Adrenal gland (tissue), 12 donors: ENCODE measurements around the gene ZNF521. TPM values are rescaled to one million over a fixed set of nuclear protein-coding genes. Genes with fewer than 3 reads are reported as not detected.

ENCODE experiments used
- DNase-seq, 7 donors: peaks; one replicate each; pipeline ENCODE4 v3.0.0-alpha.2; 2019 to 2020
- H3K27ac ChIP-seq, 5 donors: fragments of 200-600 bp; sonication (generic) in 4 of 5; 1 replicate in 3 of 5; 2 replicates in 2 of 5; pipeline versions ENCODE4 v1.5.1 to v1.8.0; 2016 to 2020; ENCODE audit warnings: mild to moderate bottlenecking in 1 of 5
- H3K27me3 ChIP-seq: fragments of 200-600 bp; 2 replicates; pipeline ENCODE4 v1.8.0; 2021
- H3K36me3 ChIP-seq, 2 donors: fragments of 200-600 bp; replicated peaks in 1 of 2; 1 replicate in 1 of 2; 2 replicates in 1 of 2; pipeline versions ENCODE4 v1.5.1 to v1.8.0; 2018 to 2022
- H3K4me1 ChIP-seq, 2 donors: fragments of 200-600 bp; replicated peaks in 1 of 2; 1 replicate in 1 of 2; 2 replicates in 1 of 2; pipeline versions ENCODE4 v1.5.1 to v1.8.0; 2018 to 2021
- H3K4me3 ChIP-seq, 4 donors: fragments of 200-600 bp; sonication (generic) in 3 of 4; one replicate each; pipeline ENCODE4 v1.5.1; 2016 to 2018
- H3K9me3 ChIP-seq, 3 donors: fragments of 200-600 bp; sonication (generic) in 1 of 3; replicated peaks in 1 of 3; 1 replicate in 2 of 3; 2 replicates in 1 of 3; pipeline versions ENCODE4 v1.5.1 to v1.8.0; 2016 to 2021
- POLR2A ChIP-seq, 2 donors: fragments of 450-650 bp; IDR thresholded peaks; one replicate each; pipeline ENCODE4 v1.6.1; 2017; ENCODE audit warnings: antibody characterized with exemption in 2 of 2, mild to moderate bottlenecking in 2 of 2, moderate library complexity in 1 of 2
- WGBS, 4 donors: extraction: QIAGEN DNeasy Blood & Tissue Kit in 2 of 4; methylation state at CpG; one replicate each; pipeline versions ENCODE4 v1.1.5 to v1.1.7; 2013 to 2017; 5-methylcytosine and 5-hydroxymethylcytosine counted together
- intact Hi-C, 2 donors: fragments of 100-400 bp; cut with DNase I; formaldehyde crosslinking; loops; one replicate each; pipeline versions ENCODE4 v1.14.1 to v1.15.0; 2022 to 2023
- polyA plus RNA-seq, 3 donors: library from polyadenylated mRNA; stranded (reverse); fragments of 200-250 nt in 2 of 3; fragments of 350-450 nt in 1 of 3; fragmentation: Illumina TruSeq in 1 of 3; extraction: RNeasy Lipid Tissue Mini Kit (QIAGEN cat#74804) in 1 of 3; gene quantifications; one replicate each; pipeline ENCODE4 v1.2.3, GENCODE V29; 2013 to 2014
- total RNA-seq, 9 donors: library from RNA; depleted of rRNA in 4 of 9; stranded (reverse); fragments of >200 nt in 4 of 9; fragments of 120-200 nt in 1 of 9; fragmentation: NEBNext Ultra II Directional in 1 of 9; extraction: Animal tissue kit (Norgen Biotek cat#: 25700) in 1 of 9; gene quantifications; one replicate each; pipeline versions ENCODE4 v1.1.0 to v1.2.4, GENCODE V29; 2013 to 2023
- TF ChIP-seq, protein P1 (sequence below), 6 experiments: fragments of 450-650 bp in 4 of 6; fragments of 200-600 bp in 2 of 6; sonication (generic) in 1 of 6; IDR thresholded peaks; 1 replicate in 5 of 6; 2 replicates in 1 of 6; pipeline versions ENCODE4 v1.5.1 to v1.8.0; 2016 to 2021; ENCODE audit warnings: antibody characterized with exemption in 6 of 6, mild to moderate bottlenecking in 2 of 6, moderate library complexity in 1 of 6
- donor health status: healthy with polysubstance abuse.
- donor health status: Bipolar disorder and iron deficiency.
- donor health status: DM: yes; HTN: yes; CAD: no.
- donor health status: DM: no; HTN: no; CAD: no.
- donor health status: DM: no; HTN: no; CAD: no.
- donor health status: DM: yes; HTN: yes; CAD: no.

Gene ZNF521
- total and polyA plus RNA-seq, 12 donors, result 3.7 to 270 (median 43.0) TPM

DNA sequence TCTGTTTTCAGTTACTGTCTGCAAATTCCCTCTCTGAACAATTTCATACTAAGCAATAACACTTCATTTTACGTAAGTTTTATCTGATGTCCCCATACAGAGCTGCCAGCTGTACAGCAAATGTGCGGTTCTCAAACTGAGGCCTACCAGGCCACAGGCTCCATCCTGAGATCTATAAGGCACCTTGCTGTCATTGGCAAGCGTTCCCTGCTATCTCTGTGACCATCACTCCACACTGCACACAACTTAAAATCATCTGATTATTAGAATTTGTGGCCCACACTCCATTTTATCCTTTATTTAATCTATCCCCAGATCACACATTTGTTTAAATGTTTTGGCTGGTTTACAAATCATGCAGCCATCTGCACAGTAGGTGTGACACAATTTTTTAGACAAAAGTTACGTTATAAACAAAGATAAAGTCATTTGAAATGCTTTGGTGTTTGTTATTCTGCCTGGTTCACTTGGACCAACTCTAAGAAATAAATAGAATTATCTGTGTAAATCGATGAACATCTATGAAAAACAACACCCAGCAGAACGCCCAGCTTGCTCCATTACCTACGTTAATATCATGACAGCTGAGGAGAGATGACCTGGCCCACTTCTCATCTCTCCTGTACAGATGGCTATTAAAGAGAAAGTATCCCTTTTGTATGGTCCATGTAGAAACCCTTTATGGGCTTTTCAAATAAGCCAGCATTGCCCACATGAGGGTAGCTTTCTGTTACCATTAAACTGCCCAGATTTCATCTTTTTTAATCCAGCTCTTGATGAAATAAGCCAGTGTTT lies 162.4 kb downstream of the ZNF521 start:
- intact Hi-C loops, result no loop called here
- no peak for DNase-seq
- H3K4me1 ChIP-seq, result no peaks in the 10 kb centered on the region
- H3K27me3 ChIP-seq, result no peaks in the 10 kb centered on the region
- H3K4me3 ChIP-seq, result no peak overlapping the region
- 86 to 94% (median 88%) methylated on average over 7 of the region's 7 CpGs for WGBS, 4 donors
- no peak overlapping the region for H3K27ac ChIP-seq
- H3K36me3 ChIP-seq, result no peaks in the 10 kb centered on the region
- no peaks in the 10 kb centered on the region for H3K9me3 ChIP-seq
- TF ChIP-seq, protein P1, sequence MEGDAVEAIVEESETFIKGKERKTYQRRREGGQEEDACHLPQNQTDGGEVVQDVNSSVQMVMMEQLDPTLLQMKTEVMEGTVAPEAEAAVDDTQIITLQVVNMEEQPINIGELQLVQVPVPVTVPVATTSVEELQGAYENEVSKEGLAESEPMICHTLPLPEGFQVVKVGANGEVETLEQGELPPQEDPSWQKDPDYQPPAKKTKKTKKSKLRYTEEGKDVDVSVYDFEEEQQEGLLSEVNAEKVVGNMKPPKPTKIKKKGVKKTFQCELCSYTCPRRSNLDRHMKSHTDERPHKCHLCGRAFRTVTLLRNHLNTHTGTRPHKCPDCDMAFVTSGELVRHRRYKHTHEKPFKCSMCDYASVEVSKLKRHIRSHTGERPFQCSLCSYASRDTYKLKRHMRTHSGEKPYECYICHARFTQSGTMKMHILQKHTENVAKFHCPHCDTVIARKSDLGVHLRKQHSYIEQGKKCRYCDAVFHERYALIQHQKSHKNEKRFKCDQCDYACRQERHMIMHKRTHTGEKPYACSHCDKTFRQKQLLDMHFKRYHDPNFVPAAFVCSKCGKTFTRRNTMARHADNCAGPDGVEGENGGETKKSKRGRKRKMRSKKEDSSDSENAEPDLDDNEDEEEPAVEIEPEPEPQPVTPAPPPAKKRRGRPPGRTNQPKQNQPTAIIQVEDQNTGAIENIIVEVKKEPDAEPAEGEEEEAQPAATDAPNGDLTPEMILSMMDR (IDR thresholded peaks at IDR 0.05), result no peak
- no peak for TF ChIP-seq POLR2A (IDR thresholded peaks at IDR 0.05)

DNA sequence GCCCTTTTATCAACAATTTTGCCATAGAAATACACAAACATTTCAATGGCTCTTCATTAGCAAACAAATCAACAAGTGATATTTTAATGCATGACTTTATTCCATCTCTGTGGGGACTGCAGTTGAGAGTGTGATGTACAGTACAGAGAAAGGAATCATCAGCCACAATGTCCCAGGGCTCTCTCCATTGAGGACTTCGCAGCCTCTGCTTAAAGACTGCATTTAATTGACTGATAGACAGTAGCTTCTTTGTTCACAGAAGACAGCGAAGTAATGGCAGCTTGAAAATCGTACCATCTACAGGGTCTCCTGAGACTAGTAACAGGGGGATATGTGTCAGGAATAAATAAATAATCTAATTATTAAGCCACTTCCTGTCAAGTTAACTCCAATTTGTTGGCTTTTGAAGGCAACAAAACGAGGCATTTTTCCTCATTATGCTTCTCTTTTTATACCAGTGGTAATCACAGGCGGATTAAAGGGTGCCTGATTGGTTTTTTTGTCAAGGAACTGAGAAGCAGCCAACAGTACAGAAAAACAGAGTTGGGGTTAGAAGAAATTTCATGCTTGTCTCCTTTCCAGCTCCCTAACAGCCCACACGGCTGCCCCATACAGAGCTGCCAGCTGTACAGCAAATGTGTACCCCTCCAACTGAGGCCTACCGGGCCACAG lies 164.3 kb downstream of the ZNF521 start:
- TF ChIP-seq POLR2A (IDR thresholded peaks at IDR 0.05), result no peak
- TF ChIP-seq, protein P1 (IDR thresholded peaks at IDR 0.05), result no peak
- Histone ChIP-seq H3K9me3 (no peaks in the 10 kb centered on the region), H3K36me3 (no peaks in the 10 kb centered on the region), H3K4me1 (no peaks in the 10 kb centered on the region), H3K27me3 (no peaks in the 10 kb centered on the region), H3K27ac (no peak overlapping the region), H3K4me3 (no peak overlapping the region)
- intact Hi-C loops, result no loop called here
- no peak for DNase-seq
- WGBS, 4 donors, result 89 to 93% (median 91%) methylated on average over 7 of the region's 7 CpGs

DNA sequence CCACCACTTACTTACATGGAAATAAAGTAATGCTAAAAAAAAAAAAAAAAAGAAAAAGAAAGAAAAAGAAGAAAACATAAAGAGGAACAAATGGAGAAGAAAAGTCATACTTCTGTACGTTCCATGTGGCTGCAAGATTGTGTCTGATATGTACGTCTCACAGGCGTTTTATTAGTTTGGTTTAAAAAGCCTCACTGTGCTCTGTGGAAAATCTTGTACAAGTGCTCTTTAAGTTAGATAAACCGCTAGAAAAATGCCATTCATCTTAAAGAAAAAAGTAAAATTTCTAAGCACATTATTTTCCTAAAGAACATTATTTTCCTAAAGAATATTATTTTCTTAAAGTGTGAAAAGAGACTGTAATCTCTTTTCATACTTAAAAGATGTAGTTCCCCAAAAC lies 165.1 kb downstream of the ZNF521 start:
- intact Hi-C loops, result no loop called here
- WGBS, 4 donors, result 89 to 95% (median 92%) methylated on average over 4 of the region's 4 CpGs

DNA sequence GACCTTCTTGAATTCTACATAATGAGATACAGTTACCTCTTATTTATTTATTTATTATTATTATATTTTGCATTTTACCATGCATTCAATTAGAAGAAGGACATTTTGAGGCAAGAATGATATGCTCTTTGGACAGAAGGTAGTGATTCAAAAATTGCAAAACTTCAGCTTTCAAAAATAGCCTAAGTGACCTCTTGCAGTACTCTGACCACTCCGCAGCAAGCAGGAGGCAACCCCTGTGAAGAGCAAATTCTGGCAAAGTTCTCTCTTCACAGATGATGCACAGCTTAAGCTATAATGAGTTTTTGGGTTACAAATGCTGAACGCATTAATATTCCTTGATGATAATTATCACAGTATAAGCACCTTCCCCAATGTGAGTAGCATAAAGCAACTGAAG lies 170.0 kb downstream of the ZNF521 start:
- Histone ChIP-seq H3K36me3 (no peaks in the 10 kb centered on the region), H3K27me3 (no peaks in the 10 kb centered on the region), H3K4me3 (no peak overlapping the region), H3K9me3 (no peaks in the 10 kb centered on the region), H3K4me1 (no peaks in the 10 kb centered on the region), H3K27ac (no peak overlapping the region)
- WGBS, 4 donors, result 93 to 95% (median 94%) methylated on average over 2 of the region's 2 CpGs
- no peak for DNase-seq
- TF ChIP-seq, protein P1 (IDR thresholded peaks at IDR 0.05), result no peak
- TF ChIP-seq POLR2A (IDR thresholded peaks at IDR 0.05), result no peak
- intact Hi-C loops, result no loop called here

More for the DNA sequence above, 165.1 kb downstream of the ZNF521 start:
- H3K27ac ChIP-seq, result no peak overlapping the region
- no peaks in the 10 kb centered on the region for H3K4me1 ChIP-seq
- no peak overlapping the region for H3K4me3 ChIP-seq
- H3K36me3 ChIP-seq, result no peaks in the 10 kb centered on the region
- H3K9me3 ChIP-seq, result no peaks in the 10 kb centered on the region
- H3K27me3 ChIP-seq, result no peaks in the 10 kb centered on the region
- DNase-seq, result no peak
- TF ChIP-seq, protein P1 (IDR thresholded peaks at IDR 0.05), result no peak
